Pancreas (tissue), 10 donors: Measurements from ENCODE around the gene SH3BGRL3. TPM values are rescaled to one million over a fixed set of nuclear protein-coding genes. Genes with fewer than 3 reads are reported as not detected.
"Not testable (repeated sequence)": the region's sequence is repeated elsewhere in the genome, so short reads cannot be mapped to it uniquely, and the experiment has no call there.

ENCODE experiments used
- ATAC-seq, 4 donors: fragments of 200-7000 bp; cut with Tn5 transposase; one replicate each; pipeline versions ENCODE4 v1.8.0 to v1.9.1; 2020; ENCODE audit warnings: mild to moderate bottlenecking in 4 of 4, moderate library complexity in 4 of 4
- DNase-seq, 6 donors: peaks; one replicate each; pipeline ENCODE4 v3.0.0-alpha.2; 2020
- FAIRE-seq: peaks from 2 replicates; lab custom pipeline; 2012; peaks lifted over from hg19 to GRCh38; lab: Jason Lieb, UNC
- H3K27ac ChIP-seq, 4 donors: fragments of 200-600 bp; sonication (generic); 1 replicate in 3 of 4; 2 replicates in 1 of 4; pipeline versions ENCODE4 v1.5.0 to v1.8.0; 2020
- H3K27me3 ChIP-seq, 4 donors: fragments of 200-600 bp; one replicate each; pipeline ENCODE4 v1.8.0; 2021
- H3K36me3 ChIP-seq, 3 donors: fragments of 200-600 bp; sonication (generic) in 1 of 3; one replicate each; pipeline versions ENCODE4 v1.5.0 to v1.8.0; 2020 to 2021
- H3K4me1 ChIP-seq, 3 donors: fragments of 200-600 bp; one replicate each; pipeline ENCODE4 v1.8.0; 2021
- H3K4me3 ChIP-seq, 4 donors: fragments of 200-600 bp; sonication (generic) in 2 of 4; one replicate each; pipeline versions ENCODE4 v1.5.0 to v1.8.0; 2020 to 2021
- H3K9me3 ChIP-seq, 4 donors: fragments of 200-600 bp; one replicate each; pipeline ENCODE4 v1.8.0; 2021
- CTCF ChIP-seq, 4 donors: fragments of 200-600 bp; sonication (generic) in 3 of 4; IDR thresholded peaks; one replicate each; pipeline versions ENCODE4 v1.5.0 to v1.8.0; 2021; ENCODE audit warnings: antibody characterized with exemption in 4 of 4
- WGBS, 2 donors: extraction: QIAGEN DNeasy Blood & Tissue Kit; methylation state at CpG; one replicate each; pipeline ENCODE4 v1.1.7; 2013; 5-methylcytosine and 5-hydroxymethylcytosine counted together
- intact Hi-C, 3 donors: fragments of 100-400 bp; cut with DNase I; formaldehyde crosslinking; loops; one replicate each; pipeline versions ENCODE4 v1.11.1 to v1.14.2; 2022
- polyA plus RNA-seq, 2 donors: library from polyadenylated mRNA; stranded (reverse); fragments of 200-250 nt; gene quantifications; one replicate each; pipeline ENCODE4 v1.2.3, GENCODE V29; 2013
- total RNA-seq, 6 donors: library from RNA; stranded (reverse); fragmentation: NEBNext Ultra II Directional in 4 of 6; extraction: Animal tissue kit (Norgen Biotek cat#: 25700) in 4 of 6; gene quantifications; one replicate each; pipeline versions ENCODE4 v1.2.1 to v1.2.4, GENCODE V29; 2021 to 2023
- donor health status: healthy with polysubstance abuse.
- donor health status: DM: no; HTN: no; CAD: no; lungs with moderate emphysema.
- donor health status: DM: no; HTN: no; CAD: no.
- donor health status: control.
- donor health status: control.
- donor health status: Bipolar disorder and iron deficiency.
- donor health status: DM: yes; HTN: yes; CAD: no.
- donor health status: DM: no; HTN: no; CAD: no.
- donor health status: DM: no; HTN: no; CAD: no.
- donor health status: DM: yes; HTN: yes; CAD: no.

Gene SH3BGRL3
- total RNA-seq (10 to 100 TPM; 29.1 to 84.2 (median 48.8) TPM), polyA plus RNA-seq (100 to 1,000 TPM in 1 of 2 donors, 10 to 100 TPM in 1; 61.0 to 109 TPM)

GRCh38 chr1:26279456-26280332, at the start of gene SH3BGRL3:
SH3BGRL3 (plus strand) TSS chr1:26280086; CDS start chr1:26280156, 70 bp downstream.
- TF ChIP-seq CTCF (IDR thresholded peaks at IDR 0.05), result no peak
- FAIRE-seq, result no peak
- Histone ChIP-seq H3K4me1 (peaks cover 33 to 57% (median 36%) of the 10 kb centered on the region in 3 donors), H3K27me3 (no peaks in the 10 kb centered on the region), H3K36me3 (no peaks in the 10 kb centered on the region), H3K9me3 (no peaks in the 10 kb centered on the region), H3K4me3 (peak within 1 kb of the TSS; percentile 68 to 100 (median 80)), H3K27ac (peak within 1 kb of the TSS; percentile 85 to 95 (median 93))
- peak; percentile 84 to 87 (median 86) for ATAC-seq
- intact Hi-C loops, result loop anchor here in 2 of 3 donors (5.0 kb wide), 2 partner anchors 38 to 43 kb away; partner anchors contain the start of gene CD52 (in 1 of the 2)
- peak; percentile 88 to 95 (median 90) for DNase-seq
- 1 to 3% methylated on average over 23 to 66 of the region's 66 CpGs for WGBS, 2 donors

GRCh38 chr1:26230682-26231081, 49.2 kb upstream of the SH3BGRL3 start:
- not testable (repeated sequence) for H3K27me3 ChIP-seq, H3K27ac ChIP-seq, FAIRE-seq, H3K9me3 ChIP-seq, DNase-seq, H3K4me3 ChIP-seq, ATAC-seq, H3K36me3 ChIP-seq
- peaks cover 0 to 11% (median 0%) of the 10 kb centered on the region in 3 donors for H3K4me1 ChIP-seq
- intact Hi-C loops, result loop anchor here in 1 of 3 donors (10.0 kb wide), 1 partner anchor 56 kb away; the partner anchor contains the start of genes CNKSR1 and ZNF593OS
- WGBS, 2 donors, result 89 to 92% methylated on average over 2 of the region's 2 CpGs

- peak within 1 kb of the TSS; percentile 75 to 88 (median 81) for H3K27ac ChIP-seq
- no peaks in the 10 kb centered on the region for H3K27me3 ChIP-seq
- peak; percentile 85 for FAIRE-seq
- ATAC-seq, result peak; percentile 93 to 99 (median 98)
- peak; percentile 74 to 88 (median 83) for TF ChIP-seq CTCF (IDR thresholded peaks at IDR 0.05)
- 0% methylated on average over 73 of the region's 73 CpGs for WGBS, 2 donors
- peak; percentile 97 to 100 (median 99) for DNase-seq
- no peaks in the 10 kb centered on the region for H3K36me3 ChIP-seq
- no peaks in the 10 kb centered on the region for H3K9me3 ChIP-seq
- peak within 1 kb of the TSS; percentile 50 to 82 (median 62) for H3K4me3 ChIP-seq
- intact Hi-C loops, result loop anchor here in 1 of 3 donors (10.0 kb wide), 1 partner anchor 59 kb away; the partner anchor contains the start of genes CNKSR1 and ZNF593OS
- H3K4me1 ChIP-seq, result peaks cover 0 to 7% (median 0%) of the 10 kb centered on the region in 3 donors
Measured at GRCh38 chr1:26233903-26234643, 45.8 kb upstream of the SH3BGRL3 start, which contains the start of gene CEP85. CEP85 (plus strand) TSS chr1:26234200; CDS start chr1:26239784, 5,584 bp downstream.

GRCh38 chr1:26234644-26235370, 45.1 kb upstream of the SH3BGRL3 start:
- peak overlapping the region; percentile 50 to 82 (median 62) for H3K4me3 ChIP-seq
- peak in 1 of 6 donors; percentile 20 for DNase-seq
- intact Hi-C loops, result loop anchor here in 1 of 3 donors (10.0 kb wide), 1 partner anchor 60 kb away; the partner anchor contains the start of genes CNKSR1 and ZNF593OS
- no peak for TF ChIP-seq CTCF (IDR thresholded peaks at IDR 0.05)
- peak in 2 of 4 donors; percentile 2 for ATAC-seq
- peak overlapping the region; percentile 75 to 88 (median 81) for H3K27ac ChIP-seq
- peaks cover 0 to 7% (median 0%) of the 10 kb centered on the region in 3 donors for H3K4me1 ChIP-seq
- H3K36me3 ChIP-seq, result no peaks in the 10 kb centered on the region
- no peaks in the 10 kb centered on the region for H3K9me3 ChIP-seq
- 1% methylated on average over 30 of the region's 30 CpGs for WGBS, 2 donors
- no peaks in the 10 kb centered on the region for H3K27me3 ChIP-seq
- FAIRE-seq, result no peak
